HepG2 (cell line): Measurements from ENCODE around the gene PTPA. TPM values are rescaled to one million over a fixed set of nuclear protein-coding genes. Genes with fewer than 3 reads are reported as not detected.

Experiments used
- ATAC-seq: fragments of 200-7000 bp; cut with Tn5 transposase; 3 replicates; pipeline ENCODE4 v1.9.1; 2020; ENCODE audit warnings: mild to moderate bottlenecking, moderate library complexity
- BruUV-seq: library from RNA; stranded (reverse); fragments of 400-500 nt; replicated peaks from 2 replicates; lab custom pipeline; 2021; lab: Mats Ljungman, UMichigan
- CTCF ChIA-PET: fragments of 300-600 bp; formaldehyde crosslinking; extraction: SDS; loops from one replicate; lab custom pipeline; 2021; ENCODE audit warnings: low total read pairs, inconsistent platforms, low intra/inter-chr PET ratio; lab: Yijun Ruan, JAX
- POLR2A ChIA-PET: fragments of 350-600 bp; sonication (Branson Sonifier 250); formaldehyde crosslinking; loops from one replicate; lab custom pipeline; 2020; ENCODE audit warnings: antibody characterized with exemption, inconsistent platforms; lab: Yijun Ruan, JAX
- DNase-seq: peaks from one replicate; pipeline ENCODE4 v3.0.0-alpha.2; 2015; ENCODE audit warnings: low spot score
- FAIRE-seq: peaks from 3 replicates; lab custom pipeline; 2011; peaks lifted over from hg19 to GRCh38; lab: Jason Lieb, UNC
- H2AFZ ChIP-seq: one replicate; pipeline ENCODE4 v1.6.1; 2011; ENCODE audit warnings: low read length, inconsistent platforms
- H3K27ac ChIP-seq: fragments of 300-600 bp; 3 replicates; pipeline ENCODE4 v1.8.0; 2011; ENCODE audit warnings: mixed run types, mild to moderate bottlenecking, mixed read lengths, low read length, inconsistent platforms; ENCODE audit not compliant: insufficient read depth; ENCODE audit errors: extremely low read length
- H3K27me3 ChIP-seq, 2 experiments: fragments of 200-600 bp in 1 of 2; 2 replicates in 1 of 2; 3 replicates in 1 of 2; pipeline versions ENCODE4 v1.6.0 to v1.8.0; 2011; ENCODE audit warnings: low read length in 2 of 2, mild to moderate bottlenecking in 2 of 2, moderate library complexity in 2 of 2, inconsistent platforms in 1 of 2; ENCODE audit not compliant: insufficient read depth in 2 of 2, control insufficient read depth in 1 of 2
- H3K36me3 ChIP-seq, 2 experiments: fragments of 200-600 bp in 1 of 2; replicated peaks in 1 of 2; 2 replicates in 1 of 2; 3 replicates in 1 of 2; pipeline versions ENCODE4 v1.5.1 to v1.8.0; 2011; ENCODE audit warnings: low read length in 2 of 2, inconsistent platforms in 1 of 2; ENCODE audit not compliant: insufficient read depth in 2 of 2, control insufficient read depth in 1 of 2
- H3K4me1 ChIP-seq: 2 replicates; pipeline ENCODE4 v1.5.1; 2012; ENCODE audit warnings: low read length, inconsistent platforms; ENCODE audit not compliant: insufficient read depth
- H3K4me2 ChIP-seq: 2 replicates; pipeline ENCODE4 v1.6.0; 2011; ENCODE audit warnings: low read depth, low read length, inconsistent platforms
- H3K4me3 ChIP-seq, 3 experiments: fragments of 200-600 bp in 1 of 3; sonication (generic), shearing (Covaris generic) in 1 of 3; replicated peaks in 1 of 3; 2 replicates each; pipeline ENCODE4 v1.5.1; 2011 to 2016; ENCODE audit warnings: low read length in 3 of 3, inconsistent platforms in 2 of 3, low read depth in 2 of 3, mild to moderate bottlenecking in 2 of 3, control low read depth in 1 of 3, mixed read lengths in 1 of 3; ENCODE audit not compliant: insufficient read depth in 1 of 3
- H3K79me2 ChIP-seq: one replicate; pipeline ENCODE4 v1.6.1; 2011; ENCODE audit warnings: low read length, inconsistent platforms; ENCODE audit not compliant: insufficient read depth
- H3K9ac ChIP-seq: 2 replicates; pipeline ENCODE4 v1.6.0; 2011; ENCODE audit warnings: mild to moderate bottlenecking, low read depth, low read length, inconsistent platforms; ENCODE audit not compliant: insufficient read depth
- H3K9me3 ChIP-seq: 2 replicates; pipeline ENCODE4 v1.5.1; 2012; ENCODE audit warnings: mild to moderate bottlenecking, low read length
- H4K20me1 ChIP-seq: 2 replicates; pipeline ENCODE4 v1.6.0; 2011; ENCODE audit warnings: inconsistent platforms, mild to moderate bottlenecking, low read length, moderate library complexity; ENCODE audit not compliant: insufficient read depth
- ATF1 ChIP-seq: IDR thresholded peaks from 2 replicates; pipeline ENCODE4 v1.6.1; 2016; ENCODE audit warnings: mild to moderate bottlenecking, control low read depth
- EHMT2 ChIP-seq: fragments of 200-600 bp; sonication (generic); IDR thresholded peaks from 2 replicates; pipeline ENCODE4 v1.7.0; 2017; ENCODE audit warnings: antibody characterized with exemption, low read depth, low read length, borderline replicate concordance
- GRHL1 ChIP-seq: sonication (generic); formaldehyde crosslinking; conservative IDR thresholded peaks from 2 replicates; pipeline ENCODE4 v1.8.0; 2022; ENCODE audit warnings: missing genetic modification reagents
- HMGA1 ChIP-seq: sonication (generic); formaldehyde crosslinking; conservative IDR thresholded peaks from 2 replicates; pipeline ENCODE4 v1.4.0; 2020; ENCODE audit warnings: missing genetic modification reagents
- MIER3 ChIP-seq: IDR thresholded peaks from 2 replicates; pipeline ENCODE4 v1.6.1; 2016; ENCODE audit warnings: missing compliant biosample characterization, borderline replicate concordance
- NCOR1 ChIP-seq: fragments of 200-600 bp; sonication (generic); IDR thresholded peaks from 2 replicates; pipeline ENCODE4 v1.7.0; 2017; ENCODE audit warnings: antibody characterized with exemption, low read length, borderline replicate concordance
- TFDP1 ChIP-seq: IDR thresholded peaks from 2 replicates; pipeline ENCODE4 v1.6.1; 2016; ENCODE audit warnings: missing compliant biosample characterization, missing genetic modification reagents, borderline replicate concordance
- U2AF2 ChIP-seq: fragments of 200-400 bp; formaldehyde crosslinking; IDR thresholded peaks from 2 replicates; pipeline ENCODE4 v1.6.1; 2017; ENCODE audit warnings: low read depth, mild to moderate bottlenecking, low read length
- UBTF ChIP-seq: sonication (generic); formaldehyde crosslinking; IDR thresholded peaks from 2 replicates; pipeline ENCODE4 v1.4.0; 2020; ENCODE audit warnings: mild to moderate bottlenecking, missing genetic modification reagents
- XBP1 ChIP-seq: sonication (generic); formaldehyde crosslinking; IDR thresholded peaks from 2 replicates; pipeline ENCODE4 v1.5.0; 2020; ENCODE audit warnings: missing genetic modification reagents
- ZNF331 ChIP-seq: sonication (generic); formaldehyde crosslinking; IDR thresholded peaks from 2 replicates; pipeline ENCODE4 v1.4.0; 2020; ENCODE audit warnings: missing genetic modification reagents
- ZNF609 ChIP-seq: sonication (generic); formaldehyde crosslinking; IDR thresholded peaks from 2 replicates; pipeline ENCODE4 v1.4.0; 2020; ENCODE audit warnings: mild to moderate bottlenecking, missing genetic modification reagents, borderline replicate concordance
- ZNF704 ChIP-seq: sonication (generic); formaldehyde crosslinking; IDR thresholded peaks from 2 replicates; pipeline ENCODE4 v1.8.1; 2023; ENCODE audit warnings: mild to moderate bottlenecking, inconsistent platforms, moderate library complexity, missing genetic modification reagents, borderline replicate concordance
- ZNF878 ChIP-seq: sonication (generic); formaldehyde crosslinking; IDR thresholded peaks from 2 replicates; pipeline ENCODE4 v1.8.1; 2023; ENCODE audit warnings: mild to moderate bottlenecking, missing genetic modification reagents, moderate library complexity
- WGBS: methylation state at CpG from one replicate; pipeline ENCODE4 v1.1.6; 2017; ENCODE audit warnings: low lambda C conversion rate; 5-methylcytosine and 5-hydroxymethylcytosine counted together
- in situ Hi-C: cut with HindIII; loops from 2 replicates; pipeline ENCODE4 v1.10.0; 2017; ENCODE audit warnings: low pct_unique_long_range_greater_than_20kb; ENCODE audit not compliant: extremely low pct_ligation_motif_present
- intact Hi-C: fragments of 100-400 bp; cut with micrococcal nuclease; formaldehyde crosslinking; loops from one replicate; pipeline ENCODE4 v1.10.0; 2022; ENCODE audit not compliant: unreplicated experiment
- polyA plus RNA-seq, 8 experiments: library from polyadenylated mRNA; depleted of rRNA in 3 of 8; stranded (reverse) in 7 of 8; unstranded in 1 of 8; fragments of >200 nt; fragmentation: Illumina TruSeq in 4 of 8; extraction: Trizol in 4 of 8; gene quantifications; 2 replicates each; pipeline versions ENCODE4 v1.2.1 to v1.2.3, GENCODE V29; 2011 to 2016; ENCODE audit warnings: low read depth in 4 of 8, missing spikeins in 1 of 8, mixed read lengths in 1 of 8; ENCODE audit not compliant: insufficient read depth in 1 of 8
- total RNA-seq, 5 experiments: library from RNA; depleted of rRNA; stranded (reverse); fragments of >200 nt; fragmentation: Illumina TruSeq; extraction: Trizol; gene quantifications; 2 replicates each; pipeline ENCODE4 v1.2.3, GENCODE V29; 2016; ENCODE audit warnings: low read depth in 1 of 5

The PTPA gene
- total and polyA plus RNA-seq, 2 of the 13 experiments (the other 11 are each of a cell fraction or from before 2014, with no cell fraction given), result 79.3 to 105 TPM

- TF ChIP-seq ZNF331 (CRISPR knock-in tag) (no peak), XBP1 (CRISPR knock-in tag) (no peak), UBTF (CRISPR knock-in tag) (no peak), ZNF609 (CRISPR knock-in tag) (no peak), HMGA1 (CRISPR knock-in tag) (no peak), MIER3 (no peak), ATF1 (CRISPR knock-in tag) (no peak), GRHL1 (no peak), ZNF878 (CRISPR knock-in tag) (no peak), U2AF2 (no peak), TFDP1 (CRISPR knock-in tag) (no peak), NCOR1 (no peak), ZNF704 (CRISPR knock-in tag) (no peak), EHMT2 (no peak)
- TF ChIP-seq, all 625 proteins: peak for 0
- POLR2A ChIA-PET, result interaction anchor here (3.0 to 3.5 kb wide), 2 partner anchors 26 to 488 kb away, joined by 12 to 50 read pairs; partner anchors contain the start of gene NTMT1
These were observed 26.9 kb downstream of the PTPA start for GRCh38 chr9:129138144-129138462.

More at GRCh38 chr9:129138144-129138462, 26.9 kb downstream of the PTPA start:
- ATAC-seq (no peak), DNase-seq (no peak), FAIRE-seq (no peak)
- in situ Hi-C loops (no loop called here), intact Hi-C loops (no loop called here)
- Histone ChIP-seq H3K9ac (no peak overlapping the region), H3K4me2 (no peak overlapping the region), H4K20me1 (no peaks in the 10 kb centered on the region), H3K27ac (no peak overlapping the region), H3K4me3 (no peak overlapping the region), H2AFZ (no peak overlapping the region), H3K9me3 (no peaks in the 10 kb centered on the region), H3K36me3 (peaks cover 11 to 61% of the 10 kb centered on the region in 2 experiments), H3K4me1 (peaks cover 37% of the 10 kb centered on the region), H3K79me2 (peaks cover 6% of the 10 kb centered on the region), H3K27me3 (no peaks in the 10 kb centered on the region)
- no TSS peak for BruUV-seq
- 96% methylated on average over 5 of the region's 9 CpGs for WGBS
- CTCF ChIA-PET, result no interaction called here
